Ishikawa (cell line): ENCODE data around the gene MAP4K3.
A peak's percentile ranks its signal among the peaks of the same experiment; 100 is the strongest.

ENCODE experiments used
- CEBPB ChIP-seq: IDR thresholded peaks from 2 replicates; pipeline ENCODE4 v1.6.1; 2012
- CREB1 ChIP-seq: IDR thresholded peaks from 2 replicates; pipeline ENCODE4 v1.6.1; 2012; ENCODE audit warnings: low read depth
- EGR1 ChIP-seq: IDR thresholded peaks from 2 replicates; pipeline ENCODE4 v1.6.1; 2012
- TEAD4 ChIP-seq: IDR thresholded peaks from 2 replicates; pipeline ENCODE4 v1.6.1; 2012

- peak; percentile 49; the same call in 1 of the 2 replicates for TF ChIP-seq CEBPB
- TF ChIP-seq EGR1: no peak
- no peak for TF ChIP-seq TEAD4
- TF ChIP-seq CREB1: no peak
These were observed 31.7 kb upstream of the MAP4K3 start for GRCh38 chr2:39468579-39469451.
